Hepatocyte (in vitro differentiated cells): Measurements from ENCODE around the gene MS4A6A. TPM values are rescaled to one million over a fixed set of nuclear protein-coding genes. Genes with fewer than 3 reads are reported as not detected.

Experiments
- DNase-seq: peaks from one replicate; pipeline ENCODE4 v3.0.0-alpha.2; 2016; ENCODE audit warnings: low spot score
- H2AFZ ChIP-seq: fragments of 200-600 bp; sonication (generic); 2 replicates; pipeline ENCODE4 v1.6.0; 2016; ENCODE audit warnings: antibody characterized with exemption, mild to moderate bottlenecking
- H3K27ac ChIP-seq: fragments of 200-600 bp; sonication (generic); 2 replicates; pipeline ENCODE4 v1.5.1; 2016; ENCODE audit warnings: mild to moderate bottlenecking
- H3K27me3 ChIP-seq: fragments of 200-600 bp; sonication (generic); 2 replicates; pipeline ENCODE4 v1.6.1; 2016
- H3K36me3 ChIP-seq: fragments of 200-600 bp; sonication (generic); replicated peaks from 2 replicates; pipeline ENCODE4 v1.5.1; 2016; ENCODE audit warnings: low read depth; ENCODE audit not compliant: insufficient read depth
- H3K4me1 ChIP-seq: fragments of 200-600 bp; sonication (generic); 2 replicates; pipeline ENCODE4 v1.5.1; 2016; ENCODE audit warnings: mild to moderate bottlenecking, moderate library complexity; ENCODE audit not compliant: insufficient read depth
- H3K4me2 ChIP-seq: fragments of 200-600 bp; sonication (generic); 2 replicates; pipeline ENCODE4 v1.6.0; 2016
- H3K4me3 ChIP-seq: fragments of 200-600 bp; sonication (generic); 2 replicates; pipeline ENCODE4 v1.5.1; 2016; ENCODE audit warnings: mild to moderate bottlenecking
- H3K79me2 ChIP-seq: fragments of 200-600 bp; sonication (generic); 2 replicates; pipeline ENCODE4 v1.6.0; 2017; ENCODE audit warnings: mild to moderate bottlenecking
- H3K9me2 ChIP-seq: fragments of 200-600 bp; sonication (generic); replicated peaks from 2 replicates; pipeline ENCODE4 v1.6.0; 2017; ENCODE audit warnings: mild to moderate bottlenecking; ENCODE audit not compliant: insufficient read depth
- H3K9me3 ChIP-seq: fragments of 200-600 bp; sonication (generic); 2 replicates; pipeline ENCODE4 v1.5.1; 2016; ENCODE audit warnings: low read depth, mild to moderate bottlenecking
- H4K20me1 ChIP-seq: fragments of 200-600 bp; sonication (generic); 2 replicates; pipeline ENCODE4 v1.6.0; 2016; ENCODE audit warnings: mild to moderate bottlenecking; ENCODE audit not compliant: insufficient read depth, poor library complexity, severe bottlenecking
- WGBS: methylation state at CpG from one replicate; pipeline ENCODE4 v1.1.6; 2016; ENCODE audit warnings: low lambda C conversion rate; ENCODE audit errors: missing lambda C conversion rate; 5-methylcytosine and 5-hydroxymethylcytosine counted together
- microRNA-seq: library from miRNA; unstranded; fragments of <30 nt; microRNA quantifications from one replicate; pipeline ENCODE4, GENCODE V29; 2017
- polyA plus RNA-seq: library from polyadenylated mRNA; unstranded; fragments of >200 nt; fragmentation: Nextera tagmentation; extraction: Ambion mirVana; gene quantifications from 2 replicates; pipeline ENCODE4 v1.2.1, GENCODE V29; 2016
- small RNA-seq: library from RNA; depleted of rRNA; stranded (forward); fragments of <200 nt; gene quantifications from one replicate; pipeline ENCODE3, GENCODE V24; 2014
- total RNA-seq: library from RNA; depleted of rRNA; stranded (reverse); fragments of >200 nt; gene quantifications from 2 replicates; pipeline ENCODE4 v1.2.3, GENCODE V29; 2014
- TF ChIP-seq, protein P1 (sequence below): fragments of 200-600 bp; sonication (generic); IDR thresholded peaks from 2 replicates; pipeline ENCODE4 v1.5.1; 2016; ENCODE audit warnings: antibody characterized with exemption, mild to moderate bottlenecking; ENCODE audit not compliant: poor library complexity

MS4A6A gene
- total and polyA plus RNA-seq, 2 experiments from 2014 or later, result 1.4 to 6.2 TPM

- no peaks in the 10 kb centered on the region for H3K4me1 ChIP-seq
- TF ChIP-seq, protein P1, sequence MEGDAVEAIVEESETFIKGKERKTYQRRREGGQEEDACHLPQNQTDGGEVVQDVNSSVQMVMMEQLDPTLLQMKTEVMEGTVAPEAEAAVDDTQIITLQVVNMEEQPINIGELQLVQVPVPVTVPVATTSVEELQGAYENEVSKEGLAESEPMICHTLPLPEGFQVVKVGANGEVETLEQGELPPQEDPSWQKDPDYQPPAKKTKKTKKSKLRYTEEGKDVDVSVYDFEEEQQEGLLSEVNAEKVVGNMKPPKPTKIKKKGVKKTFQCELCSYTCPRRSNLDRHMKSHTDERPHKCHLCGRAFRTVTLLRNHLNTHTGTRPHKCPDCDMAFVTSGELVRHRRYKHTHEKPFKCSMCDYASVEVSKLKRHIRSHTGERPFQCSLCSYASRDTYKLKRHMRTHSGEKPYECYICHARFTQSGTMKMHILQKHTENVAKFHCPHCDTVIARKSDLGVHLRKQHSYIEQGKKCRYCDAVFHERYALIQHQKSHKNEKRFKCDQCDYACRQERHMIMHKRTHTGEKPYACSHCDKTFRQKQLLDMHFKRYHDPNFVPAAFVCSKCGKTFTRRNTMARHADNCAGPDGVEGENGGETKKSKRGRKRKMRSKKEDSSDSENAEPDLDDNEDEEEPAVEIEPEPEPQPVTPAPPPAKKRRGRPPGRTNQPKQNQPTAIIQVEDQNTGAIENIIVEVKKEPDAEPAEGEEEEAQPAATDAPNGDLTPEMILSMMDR, result no peak
- no peaks in the 10 kb centered on the region for H3K9me2 ChIP-seq
- no peak for DNase-seq
- no peak overlapping the region for H3K4me2 ChIP-seq
- no peaks in the 10 kb centered on the region for H3K9me3 ChIP-seq
- H3K36me3 ChIP-seq, result no peaks in the 10 kb centered on the region
- H3K4me3 ChIP-seq, result no peak overlapping the region
- no peaks in the 10 kb centered on the region for H3K79me2 ChIP-seq
- H3K27ac ChIP-seq, result no peak overlapping the region
- no peaks in the 10 kb centered on the region for H3K27me3 ChIP-seq
- H2AFZ ChIP-seq, result no peak overlapping the region
- WGBS, result 59% methylated on average over 11 of the region's 11 CpGs
- no peaks in the 10 kb centered on the region for H4K20me1 ChIP-seq
These were observed 58.0 kb downstream of the MS4A6A start for GRCh38 chr11:60124802-60125432.

Small RNA genes lying within 50 kb of the gene (microRNA-seq; reads per million reads assigned to microRNA genes)
- gene MIR6503, result not detected

Small RNA genes lying within 50 kb of the gene (small RNA-seq; reads per million reads assigned to genes)
- not detected for gene MIR6503

Other genes with a start within 250 kb of the MS4A6A start
- not detected in 2 replicates for gene OOSP1, start 244.7 kb downstream of the MS4A6A start, total RNA-seq
- not detected in 2 replicates for gene OOSP1, start 244.7 kb downstream of the MS4A6A start, polyA plus RNA-seq
- not detected in 2 replicates for gene OOSP4A, start 219.1 kb downstream of the MS4A6A start, total RNA-seq
- not detected in 2 replicates for gene OOSP4A, start 219.1 kb downstream of the MS4A6A start, polyA plus RNA-seq
- gene OOSP4B, start 165.9 kb downstream of the MS4A6A start, total RNA-seq, result not detected in 2 replicates
- gene OOSP4B, start 165.9 kb downstream of the MS4A6A start, polyA plus RNA-seq, result not detected in 2 replicates
- gene OOSP2, start 142.7 kb downstream of the MS4A6A start, total RNA-seq, result not detected in 2 replicates
- gene OOSP2, start 142.7 kb downstream of the MS4A6A start, polyA plus RNA-seq, result not detected in 2 replicates
- not detected in 2 replicates for gene MS4A3, start 126.4 kb downstream of the MS4A6A start, total RNA-seq
- not detected in 2 replicates for gene MS4A3, start 126.4 kb downstream of the MS4A6A start, polyA plus RNA-seq
- gene MS4A2, start 94.4 kb downstream of the MS4A6A start, total RNA-seq, result not detected in 2 replicates
- gene MS4A2, start 94.4 kb downstream of the MS4A6A start, polyA plus RNA-seq, result not detected in 2 replicates
- gene MS4A4E, start 60.1 kb upstream of the MS4A6A start, total RNA-seq, result not detected in 2 replicates
- 0.18 TPM in 1 of 2 replicates, not detected in the other for gene MS4A4E, start 60.1 kb upstream of the MS4A6A start, polyA plus RNA-seq
- 1.8 and 5.3 TPM in 2 replicates for gene MS4A4A, start 97.6 kb upstream of the MS4A6A start, total RNA-seq
- gene MS4A4A, start 97.6 kb upstream of the MS4A6A start, polyA plus RNA-seq, result 0.48 and 0.69 TPM in 2 replicates
- gene MS4A6E, start 144.2 kb upstream of the MS4A6A start, total RNA-seq, result not detected in 2 replicates
- gene MS4A6E, start 144.2 kb upstream of the MS4A6A start, polyA plus RNA-seq, result not detected in 2 replicates
- gene MS4A7, start 195.4 kb upstream of the MS4A6A start, total RNA-seq, result 0.16 and 0.60 TPM in 2 replicates
- 0.51 and 1.8 TPM in 2 replicates for gene MS4A7, start 195.4 kb upstream of the MS4A6A start, polyA plus RNA-seq
- gene MS4A14, start 213.4 kb upstream of the MS4A6A start, total RNA-seq, result not detected in 2 replicates
- gene MS4A14, start 213.4 kb upstream of the MS4A6A start, polyA plus RNA-seq, result not detected in 2 replicates
- gene MS4A5, start 246.5 kb upstream of the MS4A6A start, total RNA-seq, result not detected in 2 replicates
- not detected in 2 replicates for gene MS4A5, start 246.5 kb upstream of the MS4A6A start, polyA plus RNA-seq